HepG2 (cell line): ENCODE data around the gene TMTC4. TPM values are rescaled to one million over a fixed set of nuclear protein-coding genes. Genes with fewer than 3 reads are reported as not detected.

Experiments used
- AGO2 ChIP-seq: fragments of 200-400 bp; formaldehyde crosslinking; optimal IDR thresholded peaks from 2 replicates; pipeline ENCODE3; 2017; ENCODE audit warnings: mild to moderate bottlenecking, low read depth, low read length, moderate library complexity
- ATAD3A ChIP-seq: sonication (generic); formaldehyde crosslinking; IDR thresholded peaks from 2 replicates; pipeline ENCODE4 v1.4.0; 2020; ENCODE audit warnings: missing genetic modification reagents
- CCDC6 ChIP-seq: sonication (generic); formaldehyde crosslinking; IDR thresholded peaks from 2 replicates; pipeline ENCODE4 v1.8.1; 2022; ENCODE audit warnings: mild to moderate bottlenecking, missing genetic modification reagents, moderate library complexity
- E2F5 ChIP-seq: sonication (generic); formaldehyde crosslinking; conservative IDR thresholded peaks from 2 replicates; pipeline ENCODE4 v1.4.0; 2020; ENCODE audit warnings: missing genetic modification reagents
- HNF1A ChIP-seq, 2 experiments: sonication (generic) in 1 of 2; formaldehyde crosslinking in 1 of 2; IDR thresholded peaks; 2 replicates each; pipeline versions ENCODE4 v1.4.0 to v1.6.1; 2016 to 2020; ENCODE audit warnings: borderline replicate concordance in 1 of 2, low read depth in 1 of 2, mild to moderate bottlenecking in 1 of 2, missing genetic modification reagents in 1 of 2
- KAT8 ChIP-seq: IDR thresholded peaks from 2 replicates; pipeline ENCODE4 v1.6.1; 2016; ENCODE audit warnings: missing genetic modification reagents, missing compliant biosample characterization
- MAFF ChIP-seq: IDR thresholded peaks from 2 replicates; pipeline ENCODE4 v1.6.1; 2011; ENCODE audit warnings: low read depth, low read length, improper control_type of control experiment
- MED13 ChIP-seq: sonication (generic); formaldehyde crosslinking; IDR thresholded peaks from 2 replicates; pipeline ENCODE4 v1.5.0; 2020; ENCODE audit warnings: missing genetic modification reagents
- MTA1 ChIP-seq: sonication (generic); formaldehyde crosslinking; IDR thresholded peaks from 2 replicates; pipeline ENCODE4 v1.4.0; 2020; ENCODE audit warnings: missing genetic modification reagents, mild to moderate bottlenecking, borderline replicate concordance
- MXD4 ChIP-seq: IDR thresholded peaks from 2 replicates; pipeline ENCODE4 v1.6.1; 2016; ENCODE audit warnings: mild to moderate bottlenecking, missing biosample characterization, missing genetic modification reagents
- NFE2L2 ChIP-seq: fragments of 150-350 bp; IDR thresholded peaks from 2 replicates; pipeline ENCODE4 v1.6.1; 2014; ENCODE audit warnings: low read length
- SMAD3 ChIP-seq: sonication (generic); formaldehyde crosslinking; IDR thresholded peaks from 2 replicates; pipeline ENCODE4 v1.4.0; 2020; ENCODE audit warnings: missing genetic modification reagents
- SNAPC4 ChIP-seq: sonication (generic); formaldehyde crosslinking; IDR thresholded peaks from 2 replicates; pipeline ENCODE4 v1.4.0; 2020; ENCODE audit warnings: mild to moderate bottlenecking, missing genetic modification reagents
- TOE1 ChIP-seq: sonication (generic); formaldehyde crosslinking; IDR thresholded peaks from 2 replicates; pipeline ENCODE4 v1.4.0; 2020; ENCODE audit warnings: mild to moderate bottlenecking, missing genetic modification reagents
- ZNF138 ChIP-seq: sonication (generic); formaldehyde crosslinking; IDR thresholded peaks from 2 replicates; pipeline ENCODE4 v1.5.0; 2020; ENCODE audit warnings: mild to moderate bottlenecking, low read depth, missing genetic modification reagents
- ZNF569 ChIP-seq: sonication (generic); formaldehyde crosslinking; IDR thresholded peaks from 2 replicates; pipeline ENCODE4 v1.5.0; 2020; ENCODE audit warnings: mild to moderate bottlenecking, missing genetic modification reagents, moderate library complexity, borderline replicate concordance
- ZNF615 ChIP-seq: sonication (generic); formaldehyde crosslinking; IDR thresholded peaks from 2 replicates; pipeline ENCODE4 v1.5.0; 2020; ENCODE audit warnings: mild to moderate bottlenecking, missing genetic modification reagents, borderline replicate concordance
- ZNF619 ChIP-seq: sonication (generic); formaldehyde crosslinking; IDR thresholded peaks from 2 replicates; pipeline ENCODE4 v1.4.0; 2020; ENCODE audit warnings: mild to moderate bottlenecking, missing genetic modification reagents
- ZNF768 ChIP-seq: sonication (generic); formaldehyde crosslinking; IDR thresholded peaks from 2 replicates; pipeline ENCODE4 v1.4.0; 2020; ENCODE audit warnings: missing genetic modification reagents
- ZNF83 ChIP-seq: sonication (generic); formaldehyde crosslinking; IDR thresholded peaks from 2 replicates; pipeline ENCODE4 v1.4.0; 2020; ENCODE audit warnings: missing genetic modification reagents, mild to moderate bottlenecking, borderline replicate concordance
- polyA plus RNA-seq, 8 experiments: library from polyadenylated mRNA; depleted of rRNA in 3 of 8; stranded (reverse) in 7 of 8; unstranded in 1 of 8; fragments of >200 nt; fragmentation: Illumina TruSeq in 4 of 8; extraction: Trizol in 4 of 8; gene quantifications; 2 replicates each; pipeline versions ENCODE4 v1.2.1 to v1.2.3, GENCODE V29; 2011 to 2016; ENCODE audit warnings: low read depth in 4 of 8, missing spikeins in 1 of 8, mixed read lengths in 1 of 8; ENCODE audit not compliant: insufficient read depth in 1 of 8
- total RNA-seq, 5 experiments: library from RNA; depleted of rRNA; stranded (reverse); fragments of >200 nt; fragmentation: Illumina TruSeq; extraction: Trizol; gene quantifications; 2 replicates each; pipeline ENCODE4 v1.2.3, GENCODE V29; 2016; ENCODE audit warnings: low read depth in 1 of 5

TMTC4 gene
- total and polyA plus RNA-seq, 2 of the 13 experiments (the other 11 are each of a cell fraction or from before 2014, with no cell fraction given): 16.0 to 22.6 TPM

GRCh38 chr13:100674872-100675660 is 471 bp upstream of the TMTC4 start (continued):
- TF ChIP-seq ZNF569 (CRISPR knock-in tag) (no peak), ZNF619 (CRISPR knock-in tag) (0 out of 2 replicates have a peak, but pooled peaks have one; percentile 70), MED13 (CRISPR knock-in tag) (0 out of 2 replicates have a peak, but pooled peaks have one; percentile 15), SNAPC4 (CRISPR knock-in tag) (no peak), MAFF (no peak), TOE1 (CRISPR knock-in tag) (no peak), AGO2 (peak; percentile 16), NFE2L2 (no peak), ZNF615 (no peak), KAT8 (CRISPR knock-in tag) (peak; percentile 44; the same call in 1 of the 2 replicates), E2F5 (CRISPR knock-in tag) (no peak), ZNF83 (no peak), MTA1 (CRISPR knock-in tag) (no peak), ATAD3A (no peak), ZNF138 (CRISPR knock-in tag) (no peak), HNF1A (IDR thresholded peaks at IDR 0.05; ENCODE audit: low read depth) (no peak), HNF1A (CRISPR knock-in tag; IDR thresholded peaks at IDR 0.05; ENCODE audit: borderline replicate concordance) (0 out of 2 replicates have a peak, but pooled peaks have one; percentile 20), ZNF768 (CRISPR knock-in tag) (no peak), CCDC6 (CRISPR knock-in tag) (peak; percentile 46; the same call in 1 of the 2 replicates), SMAD3 (CRISPR knock-in tag) (no peak), MXD4 (CRISPR knock-in tag) (no peak)
